ENCODE results near the gene PARP11.

DNA sequence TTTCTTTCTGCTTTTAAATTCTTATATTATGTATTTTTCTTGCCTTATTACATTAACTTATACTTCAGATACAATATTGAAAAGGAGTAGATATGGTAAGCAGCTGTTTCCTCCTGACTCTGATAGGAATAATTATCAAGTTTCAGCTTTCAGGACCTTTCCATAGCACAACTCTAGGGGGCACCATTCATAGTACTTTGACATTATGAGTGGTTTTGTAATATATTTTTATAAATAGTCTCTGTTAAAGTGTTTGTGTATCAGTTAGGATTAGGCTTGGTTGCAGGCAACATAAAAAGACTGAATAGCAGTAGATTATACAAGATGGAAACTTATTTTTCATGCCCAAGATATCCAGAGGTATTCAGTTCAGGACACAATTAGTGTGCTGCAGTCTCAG is 27.9 kb upstream of the PARP11 start:
- TF ChIP-seq NR1H2 (CRISPR knock-in tag; IDR thresholded peaks at IDR 0.05) = no peak
- TF ChIP-seq CBFB (CRISPR knock-in tag; IDR thresholded peaks at IDR 0.05; ENCODE audit: low read depth) = no peak
- TF ChIP-seq, protein P1, sequence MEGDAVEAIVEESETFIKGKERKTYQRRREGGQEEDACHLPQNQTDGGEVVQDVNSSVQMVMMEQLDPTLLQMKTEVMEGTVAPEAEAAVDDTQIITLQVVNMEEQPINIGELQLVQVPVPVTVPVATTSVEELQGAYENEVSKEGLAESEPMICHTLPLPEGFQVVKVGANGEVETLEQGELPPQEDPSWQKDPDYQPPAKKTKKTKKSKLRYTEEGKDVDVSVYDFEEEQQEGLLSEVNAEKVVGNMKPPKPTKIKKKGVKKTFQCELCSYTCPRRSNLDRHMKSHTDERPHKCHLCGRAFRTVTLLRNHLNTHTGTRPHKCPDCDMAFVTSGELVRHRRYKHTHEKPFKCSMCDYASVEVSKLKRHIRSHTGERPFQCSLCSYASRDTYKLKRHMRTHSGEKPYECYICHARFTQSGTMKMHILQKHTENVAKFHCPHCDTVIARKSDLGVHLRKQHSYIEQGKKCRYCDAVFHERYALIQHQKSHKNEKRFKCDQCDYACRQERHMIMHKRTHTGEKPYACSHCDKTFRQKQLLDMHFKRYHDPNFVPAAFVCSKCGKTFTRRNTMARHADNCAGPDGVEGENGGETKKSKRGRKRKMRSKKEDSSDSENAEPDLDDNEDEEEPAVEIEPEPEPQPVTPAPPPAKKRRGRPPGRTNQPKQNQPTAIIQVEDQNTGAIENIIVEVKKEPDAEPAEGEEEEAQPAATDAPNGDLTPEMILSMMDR (IDR thresholded peaks at IDR 0.05) = no peak
- no peak for TF ChIP-seq JUN (CRISPR knock-in tag; IDR thresholded peaks at IDR 0.05)
- no peak for TF ChIP-seq ZNF232 (CRISPR knock-in tag; IDR thresholded peaks at IDR 0.05)
- TF ChIP-seq ZNF138 (CRISPR knock-in tag; conservative IDR thresholded peaks at IDR 0.05) = no peak
- no peak for TF ChIP-seq RELA (CRISPR knock-in tag; IDR thresholded peaks at IDR 0.05; ENCODE audit: borderline replicate concordance)
- TF ChIP-seq IRF2 (CRISPR knock-in tag; IDR thresholded peaks at IDR 0.05; ENCODE audit: borderline replicate concordance, low read depth) = no peak
- TF ChIP-seq, protein P2, sequence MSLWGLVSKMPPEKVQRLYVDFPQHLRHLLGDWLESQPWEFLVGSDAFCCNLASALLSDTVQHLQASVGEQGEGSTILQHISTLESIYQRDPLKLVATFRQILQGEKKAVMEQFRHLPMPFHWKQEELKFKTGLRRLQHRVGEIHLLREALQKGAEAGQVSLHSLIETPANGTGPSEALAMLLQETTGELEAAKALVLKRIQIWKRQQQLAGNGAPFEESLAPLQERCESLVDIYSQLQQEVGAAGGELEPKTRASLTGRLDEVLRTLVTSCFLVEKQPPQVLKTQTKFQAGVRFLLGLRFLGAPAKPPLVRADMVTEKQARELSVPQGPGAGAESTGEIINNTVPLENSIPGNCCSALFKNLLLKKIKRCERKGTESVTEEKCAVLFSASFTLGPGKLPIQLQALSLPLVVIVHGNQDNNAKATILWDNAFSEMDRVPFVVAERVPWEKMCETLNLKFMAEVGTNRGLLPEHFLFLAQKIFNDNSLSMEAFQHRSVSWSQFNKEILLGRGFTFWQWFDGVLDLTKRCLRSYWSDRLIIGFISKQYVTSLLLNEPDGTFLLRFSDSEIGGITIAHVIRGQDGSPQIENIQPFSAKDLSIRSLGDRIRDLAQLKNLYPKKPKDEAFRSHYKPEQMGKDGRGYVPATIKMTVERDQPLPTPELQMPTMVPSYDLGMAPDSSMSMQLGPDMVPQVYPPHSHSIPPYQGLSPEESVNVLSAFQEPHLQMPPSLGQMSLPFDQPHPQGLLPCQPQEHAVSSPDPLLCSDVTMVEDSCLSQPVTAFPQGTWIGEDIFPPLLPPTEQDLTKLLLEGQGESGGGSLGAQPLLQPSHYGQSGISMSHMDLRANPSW (CRISPR knock-in tag; conservative IDR thresholded peaks at IDR 0.05; ENCODE audit: low read depth) = no peak
- TF ChIP-seq ZNF396 (CRISPR knock-in tag; IDR thresholded peaks at IDR 0.05; ENCODE audit: borderline replicate concordance) = no peak
- TF ChIP-seq ZNF423 (CRISPR knock-in tag; IDR thresholded peaks at IDR 0.05) = no peak
- TF ChIP-seq GTF2I (CRISPR knock-in tag; conservative IDR thresholded peaks at IDR 0.05) = no peak
- no peak for TF ChIP-seq KAT7 (CRISPR knock-in tag; IDR thresholded peaks at IDR 0.05; ENCODE audit: borderline replicate concordance)

Measured in WTC11 (cell line).